ENCODE measurements around the gene GEMIN4. TPM values are rescaled to one million over a fixed set of nuclear protein-coding genes. Genes with fewer than 3 reads are reported as not detected.

Gene GEMIN4
- total RNA-seq, 1 donor from 2014 or later, result 22.3 TPM

- Histone ChIP-seq H3K27me3 (no peaks in the 10 kb centered on the region), H3K9me3 (no peaks in the 10 kb centered on the region), H3K36me3 (peaks cover 0 to 41% of the 10 kb centered on the region in 2 donors), H3K4me3 (no peak overlapping the region), H3K27ac (no peak overlapping the region), H3K4me1 (peaks cover 21% of the 10 kb centered on the region)
- DNase-seq (ENCODE audit: extremely low spot score in 2 of 2), result no peak
- intact Hi-C loops (cut with DNase I), result no loop called here
- no peak for TF ChIP-seq POLR2A (IDR thresholded peaks at IDR 0.05)
- TF ChIP-seq CTCF (IDR thresholded peaks at IDR 0.05), result no peak
- no peak for TF ChIP-seq POLR2AphosphoS5 (IDR thresholded peaks at IDR 0.05; ENCODE audit: insufficient read depth in 1 of 2, low read depth in 1 of 2)
These were observed 5.1 kb downstream of the GEMIN4 start for GRCh38 chr17:746783-747629.

GRCh38 chr17:746181-746580 is 5.9 kb downstream of the GEMIN4 start:
- DNase-seq (ENCODE audit: extremely low spot score in 2 of 2), result no peak
- intact Hi-C loops (cut with DNase I), result no loop called here
- Histone ChIP-seq H3K4me1 (peaks cover 17% of the 10 kb centered on the region), H3K36me3 (peaks cover 0 to 49% of the 10 kb centered on the region in 2 donors), H3K9me3 (no peaks in the 10 kb centered on the region), H3K4me3 (no peak overlapping the region), H3K27ac (no peak overlapping the region), H3K27me3 (no peaks in the 10 kb centered on the region)
- no peak for TF ChIP-seq CTCF (IDR thresholded peaks at IDR 0.05)
- TF ChIP-seq POLR2A (IDR thresholded peaks at IDR 0.05), result no peak
- TF ChIP-seq POLR2AphosphoS5 (IDR thresholded peaks at IDR 0.05; ENCODE audit: insufficient read depth in 1 of 2, low read depth in 1 of 2), result no peak

GRCh38 chr17:745406-745805 is 6.7 kb downstream of the GEMIN4 start:
- no peak for DNase-seq (ENCODE audit: extremely low spot score in 2 of 2)
- H3K4me1 ChIP-seq, result peaks cover 9% of the 10 kb centered on the region
- intact Hi-C loops (cut with DNase I), result no loop called here
- no peak overlapping the region for H3K4me3 ChIP-seq
- no peak for TF ChIP-seq POLR2A (IDR thresholded peaks at IDR 0.05)
- TF ChIP-seq CTCF (IDR thresholded peaks at IDR 0.05), result no peak
- TF ChIP-seq POLR2AphosphoS5 (IDR thresholded peaks at IDR 0.05; ENCODE audit: insufficient read depth in 1 of 2, low read depth in 1 of 2), result no peak
- H3K9me3 ChIP-seq, result no peaks in the 10 kb centered on the region
- peaks cover 0 to 55% of the 10 kb centered on the region in 2 donors for H3K36me3 ChIP-seq
- no peak overlapping the region for H3K27ac ChIP-seq
- no peaks in the 10 kb centered on the region for H3K27me3 ChIP-seq

- no peak for TF ChIP-seq POLR2A (IDR thresholded peaks at IDR 0.05)
- no peak for TF ChIP-seq POLR2AphosphoS5 (IDR thresholded peaks at IDR 0.05; ENCODE audit: insufficient read depth in 1 of 2, low read depth in 1 of 2)
- TF ChIP-seq CTCF (IDR thresholded peaks at IDR 0.05), result no peak
- H3K4me3 ChIP-seq, result no peak overlapping the region
- peaks cover 0 to 55% of the 10 kb centered on the region in 2 donors for H3K36me3 ChIP-seq
- H3K27me3 ChIP-seq, result no peaks in the 10 kb centered on the region
- intact Hi-C loops (cut with DNase I), result no loop called here
- DNase-seq (ENCODE audit: extremely low spot score in 2 of 2), result no peak
- peaks cover 5% of the 10 kb centered on the region for H3K4me1 ChIP-seq
- no peak overlapping the region for H3K27ac ChIP-seq
- H3K9me3 ChIP-seq, result no peaks in the 10 kb centered on the region
These were observed 7.1 kb downstream of the GEMIN4 start for GRCh38 chr17:744937-745336.

GRCh38 chr17:743139-743538 is 8.9 kb downstream of the GEMIN4 start:
- Histone ChIP-seq H3K9me3 (no peaks in the 10 kb centered on the region), H3K36me3 (peaks cover 0 to 68% of the 10 kb centered on the region in 2 donors)

More at GRCh38 chr17:743139-743538, 8.9 kb downstream of the GEMIN4 start:
- Histone ChIP-seq H3K4me3 (no peak overlapping the region), H3K27ac (no peak overlapping the region), H3K27me3 (no peaks in the 10 kb centered on the region), H3K4me1 (no peaks in the 10 kb centered on the region)
- no peak for DNase-seq (ENCODE audit: extremely low spot score in 2 of 2)
- TF ChIP-seq POLR2AphosphoS5 (IDR thresholded peaks at IDR 0.05; ENCODE audit: insufficient read depth in 1 of 2, low read depth in 1 of 2) (no peak), POLR2A (IDR thresholded peaks at IDR 0.05) (no peak), CTCF (IDR thresholded peaks at IDR 0.05) (no peak)
- intact Hi-C loops (cut with DNase I), result no loop called here

Measured in vagina (tissue), 2 donors.